GM18517 (cell line): ENCODE results near the gene ELANE.
A peak's percentile ranks its signal among the peaks of the same experiment; 100 is the strongest.
"Not testable (repeated sequence)": the region's sequence is repeated elsewhere in the genome, so short reads cannot be mapped to it uniquely, and the experiment has no call there.

Experiments used
- ATAC-seq: cut with Tn5 transposase; IDR thresholded peaks from one replicate; pipeline ENCODE4 v1.9.1; 2021; ENCODE audit warnings: mild to moderate bottlenecking, moderate library complexity; ENCODE audit not compliant: unreplicated experiment

The ELANE gene

GRCh38 chr19:891421-892200 lies 39.5 kb downstream of the ELANE start:
- not testable (repeated sequence) for ATAC-seq

DNA sequence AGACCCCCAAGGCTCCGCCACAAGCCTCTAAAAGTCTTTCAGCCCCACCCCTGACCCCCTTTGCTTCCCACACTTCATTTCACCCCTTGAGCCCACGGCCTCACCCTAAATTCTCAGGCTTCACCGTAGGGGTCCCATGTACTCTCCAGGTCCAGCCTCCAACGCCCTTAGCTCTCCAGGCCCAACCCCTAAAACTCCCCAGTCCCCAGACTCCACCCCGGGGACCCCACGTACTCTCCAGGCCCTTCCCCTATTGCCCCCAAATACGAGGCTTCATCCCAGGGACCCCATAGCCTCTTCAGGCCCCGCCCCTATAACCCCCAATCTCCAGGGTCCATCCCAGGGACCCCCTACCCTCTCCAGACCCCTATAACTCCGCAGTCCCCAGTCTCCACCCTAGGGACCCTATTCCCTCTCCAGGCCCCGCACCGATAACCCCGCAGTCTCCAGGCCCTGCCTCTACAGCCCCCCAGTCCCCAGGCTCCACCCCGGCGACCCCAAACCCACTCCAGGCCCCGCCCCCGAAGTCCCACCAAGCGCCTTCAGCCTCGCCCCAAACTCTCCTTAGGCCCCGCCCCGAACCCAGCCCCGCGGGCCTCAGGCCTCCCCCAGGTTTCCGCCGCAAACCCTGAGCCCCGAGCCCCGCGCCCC lies 40.3 kb downstream of the ELANE start:
- ATAC-seq: no peak

- peak; percentile 81 for ATAC-seq
These were observed 41.0 kb downstream of the ELANE start, which contains the start of the genes MED16 and RNU6-9 for GRCh38 chr19:892894-893689. MED16 (minus strand) TSS chr19:893187; CDS start chr19:891131, 2,056 bp downstream. RNU6-9 (plus strand) TSS chr19:893484.

DNA sequence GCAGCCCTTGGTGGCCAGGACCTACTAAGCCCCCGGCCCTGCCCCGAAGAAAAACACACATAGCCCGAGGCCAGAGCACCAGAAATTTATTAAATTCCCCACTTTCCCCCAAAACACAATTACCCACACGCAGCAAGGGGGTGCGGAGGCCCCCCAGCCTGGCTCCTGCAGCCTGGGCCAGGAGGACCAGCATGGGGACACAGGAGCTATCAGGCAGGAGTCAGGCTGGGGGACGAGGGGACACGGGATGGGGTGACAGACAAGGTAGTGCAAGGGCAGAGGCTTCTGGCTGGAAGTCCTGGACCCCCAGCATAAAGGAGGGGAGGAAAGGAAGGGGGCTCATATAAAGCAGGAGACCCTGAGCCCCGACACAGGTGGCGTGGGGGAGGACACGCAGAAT lies 44.3 kb downstream of the ELANE start:
- ATAC-seq: no peak

DNA sequence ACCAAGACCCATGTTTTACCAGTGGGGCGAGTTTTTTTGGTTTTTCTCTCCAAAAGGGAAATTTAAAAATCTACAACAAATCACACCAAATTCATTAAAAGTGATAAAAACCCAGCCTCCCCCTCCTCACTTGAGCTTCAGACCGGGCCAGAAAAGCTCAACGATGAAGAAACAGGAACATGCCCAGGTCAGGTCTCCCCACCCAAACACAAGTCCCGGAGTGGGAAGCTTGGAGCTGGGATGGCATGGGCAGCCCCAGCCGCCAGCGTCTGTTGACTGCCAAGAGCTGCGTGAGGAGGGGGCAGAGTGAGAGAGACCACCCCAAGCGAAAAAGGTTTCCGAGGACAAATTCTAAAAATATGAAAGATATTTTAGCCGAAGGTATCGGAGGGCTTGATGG lies 44.9 kb downstream of the ELANE start:
- no peak for ATAC-seq

DNA sequence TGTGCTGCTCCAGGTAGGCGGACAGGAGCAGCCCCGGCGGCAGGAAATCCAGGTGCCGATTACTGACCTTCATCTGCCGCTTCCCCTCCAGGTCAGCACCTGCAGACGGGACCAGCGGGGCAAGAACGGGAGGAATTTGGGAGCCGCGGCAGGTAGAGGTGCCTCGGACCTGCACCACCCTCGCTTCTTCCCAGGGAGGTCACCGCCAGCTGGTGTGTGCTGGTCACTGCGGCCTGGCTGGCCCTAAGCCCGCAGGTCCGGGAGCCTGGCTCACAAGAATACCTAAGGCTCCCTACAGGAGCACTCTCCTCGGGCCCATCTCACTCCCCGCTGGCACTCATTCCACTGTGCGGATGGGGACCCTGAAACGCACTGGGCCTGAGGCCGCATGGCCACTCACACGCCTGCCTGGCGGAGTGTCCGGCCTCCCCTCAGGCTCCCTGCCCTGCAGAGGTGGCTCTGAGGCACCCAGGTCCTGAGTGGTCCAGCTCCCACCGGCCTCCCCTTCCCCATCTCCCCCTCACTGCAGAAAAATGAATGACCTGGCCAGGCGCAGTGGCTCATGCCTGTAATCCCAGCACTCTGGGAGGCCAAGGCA lies 45.4 kb downstream of the ELANE start:
- no peak for ATAC-seq

GRCh38 chr19:898663-899062 lies 46.6 kb downstream of the ELANE start:
- ATAC-seq: no peak

DNA sequence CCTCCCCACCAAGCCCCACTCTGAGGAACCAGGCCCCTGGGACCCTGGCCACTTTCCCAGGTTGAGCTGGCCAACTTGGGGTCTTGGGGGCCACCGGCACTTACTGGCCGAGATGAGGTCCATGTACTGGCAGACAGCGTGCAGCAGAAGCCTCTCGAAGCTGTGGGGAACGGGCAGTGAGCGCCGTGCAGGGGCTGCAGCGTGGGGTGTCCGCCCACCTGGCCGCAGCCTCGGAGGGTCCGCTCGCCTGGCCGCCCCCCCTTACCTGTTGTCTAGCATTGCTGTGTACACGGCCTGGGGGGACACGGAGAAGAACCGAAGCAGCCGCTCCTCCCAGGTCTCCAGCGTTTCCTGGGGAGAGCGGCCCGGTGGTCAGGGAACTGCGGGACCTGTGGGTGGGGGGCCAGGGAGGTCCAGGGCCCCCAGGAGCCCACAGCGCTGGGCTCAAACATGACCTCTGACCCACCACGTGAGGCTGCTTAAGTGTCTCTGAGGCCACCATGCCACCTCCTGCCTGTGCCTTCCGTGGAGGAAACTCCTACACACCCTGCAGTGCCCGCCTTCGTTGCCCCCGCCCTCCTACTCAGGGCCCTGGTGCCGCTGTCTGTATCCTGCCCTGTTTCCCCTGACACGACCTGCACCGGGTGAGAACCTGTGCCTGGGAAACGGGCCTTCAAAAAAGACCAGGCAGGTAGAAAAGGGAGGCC lies 47.4 kb downstream of the ELANE start:
- no peak for ATAC-seq

DNA sequence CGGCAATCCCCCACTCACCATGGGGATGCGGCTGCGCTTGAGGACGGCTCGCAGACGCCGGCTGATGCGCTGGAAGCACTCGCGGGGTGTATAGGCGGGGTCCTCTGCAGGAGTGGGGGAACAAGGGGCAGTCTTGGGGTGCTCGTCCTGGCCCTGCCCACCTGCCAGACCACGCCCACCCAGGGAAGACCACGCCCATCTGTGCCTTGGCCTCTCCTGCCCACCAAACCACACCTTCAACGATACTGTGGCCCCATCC lies 47.9 kb downstream of the ELANE start:
- ATAC-seq: no peak

- ATAC-seq: no peak
These were observed 48.4 kb downstream of the ELANE start for GRCh38 chr19:900302-901111.

- no peak for ATAC-seq
These were observed 49.4 kb downstream of the ELANE start for GRCh38 chr19:901216-902092.

GRCh38 chr19:902093-902370 lies 49.9 kb downstream of the ELANE start:
- no peak for ATAC-seq

DNA sequence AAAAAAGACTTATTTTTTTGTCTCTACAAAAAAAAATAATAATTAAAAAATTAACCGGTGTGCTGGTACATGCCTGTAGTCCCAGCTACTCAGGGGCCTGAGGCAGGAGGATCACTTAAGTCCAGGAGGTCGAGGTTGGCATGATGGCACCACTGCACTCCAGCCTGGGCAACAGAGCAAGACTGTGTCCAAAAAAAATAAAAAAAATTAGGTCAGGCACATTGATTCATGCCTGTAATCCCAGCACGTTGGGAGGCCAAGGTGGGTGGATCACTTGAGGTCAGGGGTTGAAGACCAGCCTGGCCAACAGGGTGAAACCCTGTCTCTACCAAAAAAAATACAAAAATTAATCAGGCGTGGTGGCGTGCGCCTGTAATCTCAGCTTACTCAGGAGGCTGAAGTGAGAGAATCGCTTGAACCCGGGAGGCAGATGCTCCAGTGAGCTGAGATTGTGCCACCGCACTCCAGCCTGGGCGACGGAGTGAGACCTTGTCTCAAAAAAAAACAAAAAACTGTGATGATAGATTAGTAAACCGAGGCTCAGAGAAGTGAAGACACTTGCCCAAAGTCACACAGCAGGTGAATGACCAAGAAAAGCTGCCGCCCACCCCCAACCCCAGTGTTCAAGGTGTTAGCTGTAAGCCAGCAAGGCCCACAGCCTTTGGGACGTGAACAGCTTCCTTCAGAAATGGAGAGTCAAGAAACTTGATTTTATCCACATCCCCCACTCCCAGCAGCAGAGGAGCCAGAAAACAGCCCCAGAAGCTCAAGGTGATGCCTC lies 50.5 kb downstream of the ELANE start:
- no peak for ATAC-seq

GRCh38 chr19:903266-903797 lies 51.2 kb downstream of the ELANE start:
- no peak for ATAC-seq

DNA sequence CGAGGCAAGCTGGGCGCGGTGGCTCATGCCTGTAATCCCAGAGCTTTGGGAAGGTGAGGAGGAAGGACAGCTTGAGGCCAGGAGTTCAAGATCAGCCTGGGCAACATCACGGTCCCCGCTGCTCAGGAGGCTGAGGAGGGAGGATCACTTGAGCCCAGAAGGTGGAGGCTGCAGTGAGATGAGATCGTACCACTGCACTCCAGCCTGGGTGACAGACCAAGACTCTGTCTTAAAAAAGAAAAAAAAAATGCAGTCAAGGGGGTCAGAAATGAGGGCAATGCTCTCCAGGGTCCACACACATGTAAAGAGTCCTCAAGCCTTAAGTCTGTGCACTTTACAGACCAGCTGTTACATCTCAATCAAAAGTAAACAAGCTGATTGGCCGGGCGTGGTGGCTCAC lies 52.4 kb downstream of the ELANE start:
- ATAC-seq: no peak
